Ovary (tissue), 10 donors: ENCODE measurements around the gene ITGA2. TPM values are rescaled to one million over a fixed set of nuclear protein-coding genes. Genes with fewer than 3 reads are reported as not detected.

ENCODE experiments used
- DNase-seq, 5 donors: peaks; one replicate each; pipeline ENCODE4 v3.0.0-alpha.2; 2019 to 2020
- H3K27ac ChIP-seq, 2 donors: fragments of 200-600 bp; one replicate each; pipeline versions ENCODE4 v1.5.1 to v1.8.0; 2019 to 2022
- H3K27me3 ChIP-seq: fragments of 200-600 bp; one replicate; pipeline ENCODE4 v1.8.0; 2022
- H3K36me3 ChIP-seq: fragments of 200-600 bp; sonication (generic); one replicate; pipeline ENCODE4 v1.5.1; 2019
- H3K4me1 ChIP-seq: one replicate; pipeline ENCODE4 v1.8.1; 2013; ENCODE audit warnings: mild to moderate bottlenecking, moderate library complexity; ENCODE audit not compliant: insufficient read depth
- H3K4me3 ChIP-seq: fragments of 200-600 bp; sonication (generic); one replicate; pipeline ENCODE4 v1.5.1; 2017
- H3K9me3 ChIP-seq, 2 donors: fragments of 200-600 bp in 1 of 2; sonication (generic) in 1 of 2; one replicate each; pipeline versions ENCODE4 v1.5.1 to v1.8.1; 2013 to 2019; ENCODE audit warnings: mild to moderate bottlenecking in 1 of 2, moderate library complexity in 1 of 2
- EP300 ChIP-seq: sonication (generic); formaldehyde crosslinking; IDR thresholded peaks from one replicate; pipeline ENCODE4 v1.6.1; 2017; ENCODE audit warnings: antibody characterized with exemption
- POLR2A ChIP-seq: fragments of 450-650 bp; IDR thresholded peaks from one replicate; pipeline ENCODE4 v1.6.1; 2017; ENCODE audit warnings: antibody characterized with exemption, mild to moderate bottlenecking, moderate library complexity
- WGBS, 3 donors: extraction: QIAGEN DNeasy Blood & Tissue Kit in 1 of 3; methylation state at CpG; one replicate each; pipeline versions ENCODE4 v1.1.5 to v1.1.7; 2013 to 2017; 5-methylcytosine and 5-hydroxymethylcytosine counted together
- intact Hi-C, 4 donors: fragments of 100-400 bp; cut with DNase I; formaldehyde crosslinking; loops; one replicate each; pipeline versions ENCODE4 v1.11.0 to v1.15.1; 2022 to 2023
- long read RNA-seq, 3 donors: library from polyadenylated mRNA in 2 of 3; unstranded in 2 of 3; transcript quantifications; one replicate each; pipeline ENCODE4 v2.0.0 and lab custom pipeline, GENCODE V29; 2021 to 2026
- polyA plus RNA-seq, 2 donors: library from polyadenylated mRNA; stranded (reverse); fragments of 200-250 nt in 1 of 2; fragments of 350-450 nt in 1 of 2; fragmentation: Illumina TruSeq in 1 of 2; extraction: RNeasy Lipid Tissue Mini Kit (QIAGEN cat#74804) in 1 of 2; gene quantifications; one replicate each; pipeline ENCODE4 v1.2.3, GENCODE V29; 2013 to 2014
- total RNA-seq, 7 donors: library from RNA; depleted of rRNA in 2 of 7; stranded (reverse); fragments of >200 nt in 2 of 7; fragmentation: NEBNext Ultra II Directional in 3 of 7; extraction: Animal tissue kit (Norgen Biotek cat#: 25700) in 3 of 7; gene quantifications; one replicate each; pipeline versions ENCODE4 v1.1.0 to v1.2.4, GENCODE V29; 2016 to 2023
- TF ChIP-seq, protein P1 (sequence below), 3 donors: fragments of 450-650 bp in 2 of 3; fragments of 200-600 bp in 1 of 3; IDR thresholded peaks; one replicate each; pipeline versions ENCODE4 v1.5.1 to v1.8.0; 2016 to 2022; ENCODE audit warnings: antibody characterized with exemption in 3 of 3, mild to moderate bottlenecking in 1 of 3
- donor health status: DM: no; HTN: no; CAD: no; lungs with moderate emphysema.
- donor health status: DM: no; HTN: no; CAD: no.
- donor health status: Bipolar disorder and iron deficiency.
- donor health status: DM: yes; HTN: yes; CAD: no.
- donor health status: DM: no; HTN: no; CAD: no.
- donor health status: DM: yes; HTN: yes; CAD: no.

Gene ITGA2
- total RNA-seq (1 to 10 TPM in 6 of 7 donors, under 1 TPM in 1; 0.36 to 2.9 (median 1.7) TPM), polyA plus RNA-seq (1 to 10 TPM in 1 of 2 donors, under 1 TPM in 1; 0.86 to 8.4 TPM)
- long read RNA-seq, donor 1, partial matches to known transcripts = 0 of 1 reads
- long read RNA-seq, donor 1, other reads (novel, unspliced or antisense) = 1 of 1 reads
- long read RNA-seq, donor 2 = 0 reads
- long read RNA-seq, donor 3, partial matches to known transcripts = 0 of 1 reads
- long read RNA-seq, donor 3, other reads (novel, unspliced or antisense) = 1 of 1 reads

DNA sequence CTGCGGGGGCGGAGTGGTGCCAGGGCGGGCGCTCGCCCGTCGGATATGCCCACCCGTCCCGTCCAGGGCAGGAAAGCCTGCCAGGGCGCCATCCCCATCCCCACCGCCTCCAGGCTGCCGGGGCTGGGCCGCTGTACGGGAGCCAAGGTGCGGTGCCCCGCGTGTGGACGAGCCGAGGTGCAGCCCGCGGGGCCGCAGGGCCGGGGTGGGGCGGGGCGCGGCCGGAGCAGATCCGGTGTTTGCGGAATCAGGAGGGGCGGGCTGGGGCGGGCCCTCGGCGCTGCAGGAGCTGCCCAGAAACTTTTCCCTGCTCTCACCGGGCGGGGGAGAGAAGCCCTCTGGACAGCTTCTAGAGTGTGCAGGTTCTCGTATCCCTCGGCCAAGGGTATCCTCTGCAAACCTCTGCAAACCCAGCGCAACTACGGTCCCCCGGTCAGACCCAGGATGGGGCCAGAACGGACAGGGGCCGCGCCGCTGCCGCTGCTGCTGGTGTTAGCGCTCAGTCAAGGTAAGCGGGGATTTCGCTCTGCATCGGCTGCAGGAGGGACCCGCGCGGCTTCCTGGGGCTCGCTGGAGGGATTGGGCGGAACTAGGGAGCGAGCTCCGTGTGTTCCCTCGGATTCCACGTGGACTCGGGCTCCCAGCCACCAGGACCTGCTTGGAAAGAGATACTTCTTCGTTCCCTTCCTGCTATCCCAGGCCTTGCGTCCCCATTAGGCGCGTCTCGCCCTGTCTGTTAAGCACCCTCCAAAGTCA is at the start of gene ITGA2:
TSS of gene ITGA2 (plus strand) at position 328 of the 756 bp plus-strand sequence. CDS start at position 445, 117 bp downstream.
- no peak for TF ChIP-seq POLR2A
- TF ChIP-seq, protein P1, sequence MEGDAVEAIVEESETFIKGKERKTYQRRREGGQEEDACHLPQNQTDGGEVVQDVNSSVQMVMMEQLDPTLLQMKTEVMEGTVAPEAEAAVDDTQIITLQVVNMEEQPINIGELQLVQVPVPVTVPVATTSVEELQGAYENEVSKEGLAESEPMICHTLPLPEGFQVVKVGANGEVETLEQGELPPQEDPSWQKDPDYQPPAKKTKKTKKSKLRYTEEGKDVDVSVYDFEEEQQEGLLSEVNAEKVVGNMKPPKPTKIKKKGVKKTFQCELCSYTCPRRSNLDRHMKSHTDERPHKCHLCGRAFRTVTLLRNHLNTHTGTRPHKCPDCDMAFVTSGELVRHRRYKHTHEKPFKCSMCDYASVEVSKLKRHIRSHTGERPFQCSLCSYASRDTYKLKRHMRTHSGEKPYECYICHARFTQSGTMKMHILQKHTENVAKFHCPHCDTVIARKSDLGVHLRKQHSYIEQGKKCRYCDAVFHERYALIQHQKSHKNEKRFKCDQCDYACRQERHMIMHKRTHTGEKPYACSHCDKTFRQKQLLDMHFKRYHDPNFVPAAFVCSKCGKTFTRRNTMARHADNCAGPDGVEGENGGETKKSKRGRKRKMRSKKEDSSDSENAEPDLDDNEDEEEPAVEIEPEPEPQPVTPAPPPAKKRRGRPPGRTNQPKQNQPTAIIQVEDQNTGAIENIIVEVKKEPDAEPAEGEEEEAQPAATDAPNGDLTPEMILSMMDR (IDR thresholded peaks at IDR 0.05) = no peak
- TF ChIP-seq EP300 = no peak
- peaks cover 4% of the 10 kb centered on the region for H3K4me1 ChIP-seq
- no peaks in the 10 kb centered on the region for H3K9me3 ChIP-seq
- H3K27ac ChIP-seq = no peak within 1 kb of the TSS
- peak in 4 of 5 donors; percentile 17 to 56 (median 34) for DNase-seq
- H3K36me3 ChIP-seq = no peaks in the 10 kb centered on the region
- intact Hi-C loops = no loop called here
- H3K27me3 ChIP-seq = no peaks in the 10 kb centered on the region
- 0 to 1% (median 0%) methylated on average over 33 to 64 of the region's 64 CpGs for WGBS, 3 donors
- peak within 1 kb of the TSS; percentile 45 for H3K4me3 ChIP-seq

DNA sequence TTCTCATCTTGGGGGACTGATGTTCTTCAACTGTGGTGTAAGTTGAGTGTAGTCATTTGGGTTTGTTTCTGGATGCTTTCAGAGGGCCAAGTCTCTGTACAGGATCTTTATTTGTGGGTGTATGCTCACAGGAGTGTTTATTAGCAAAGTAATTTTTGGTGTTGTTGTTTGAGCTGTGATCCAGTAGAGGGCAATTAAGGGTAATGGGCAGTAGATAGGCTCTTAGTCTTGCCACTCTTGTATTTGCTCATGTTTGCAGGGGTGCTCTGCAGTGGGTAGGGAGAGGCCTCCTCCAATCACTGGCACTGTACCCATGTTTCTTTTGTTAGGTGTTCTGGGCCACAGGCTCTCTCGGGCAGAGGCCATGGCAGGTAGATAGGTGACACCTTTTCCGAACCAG is 45.9 kb upstream of the ITGA2 start:
- WGBS, 3 donors = 89 to 100% (median 96%) methylated on average over 2 of the region's 2 CpGs
- TF ChIP-seq EP300 = no peak
- TF ChIP-seq, protein P1 (IDR thresholded peaks at IDR 0.05) = no peak
- no peak for TF ChIP-seq POLR2A
- no peaks in the 10 kb centered on the region for H3K36me3 ChIP-seq
- H3K4me1 ChIP-seq = no peaks in the 10 kb centered on the region
- intact Hi-C loops = loop anchor here in 2 of 4 donors (10.0 kb wide), 1 partner anchor 152 kb away; no protein-coding TSS in a partner anchor
- H3K27me3 ChIP-seq = no peaks in the 10 kb centered on the region
- no peak overlapping the region for H3K4me3 ChIP-seq
- no peak overlapping the region for H3K27ac ChIP-seq
- DNase-seq = no peak
- no peaks in the 10 kb centered on the region for H3K9me3 ChIP-seq

DNA sequence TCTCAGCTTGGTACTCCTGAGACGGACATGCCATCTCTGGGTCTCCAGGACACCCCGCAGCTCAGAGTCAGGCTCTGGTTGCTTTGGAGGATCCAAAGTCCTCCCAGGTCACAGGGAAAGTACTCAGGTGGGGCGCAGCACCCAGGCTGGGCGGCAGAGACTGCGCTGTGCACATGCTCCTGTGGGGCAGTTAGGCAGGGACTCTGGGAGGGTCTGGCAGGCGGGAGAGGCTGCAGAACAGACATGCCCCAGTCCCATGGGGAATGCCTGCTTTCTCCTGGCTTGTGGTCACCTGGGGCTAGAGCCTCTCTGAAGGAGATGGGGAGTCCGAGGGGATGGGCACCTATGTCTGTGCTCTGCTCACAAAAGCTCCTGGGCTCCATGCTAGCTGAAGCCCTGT is 45.3 kb upstream of the ITGA2 start:
- no peaks in the 10 kb centered on the region for H3K9me3 ChIP-seq
- WGBS, 3 donors = 83 to 92% (median 91%) methylated on average over 7 of the region's 7 CpGs
- DNase-seq = no peak
- H3K36me3 ChIP-seq = no peaks in the 10 kb centered on the region
- intact Hi-C loops = loop anchor here in 2 of 4 donors (10.0 kb wide), 1 partner anchor 151 kb away; no protein-coding TSS in a partner anchor
- TF ChIP-seq EP300 = no peak
- TF ChIP-seq, protein P1 (IDR thresholded peaks at IDR 0.05) = no peak
- no peak for TF ChIP-seq POLR2A
- H3K4me3 ChIP-seq = no peak overlapping the region
- H3K27ac ChIP-seq = no peak overlapping the region
- H3K4me1 ChIP-seq = no peaks in the 10 kb centered on the region
- no peaks in the 10 kb centered on the region for H3K27me3 ChIP-seq

DNA sequence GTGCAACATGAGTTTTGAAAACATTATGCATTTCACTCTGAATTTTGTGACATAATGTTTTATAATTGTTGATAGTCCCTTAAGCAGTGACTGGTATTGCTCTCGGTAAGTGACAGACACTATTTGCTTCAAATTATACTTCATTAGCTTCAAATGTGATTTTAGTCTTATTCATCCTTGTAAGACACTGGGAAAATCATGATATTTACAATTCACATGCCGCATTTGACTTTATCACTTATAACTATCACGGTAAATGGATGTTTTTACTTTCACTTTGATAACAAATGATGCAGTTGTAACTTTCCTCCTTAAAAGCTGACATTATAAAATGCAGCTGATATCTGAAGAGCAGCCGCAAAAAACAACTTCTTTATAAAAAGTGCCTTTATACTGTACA is 44.1 kb upstream of the ITGA2 start:
- 40 to 58% (median 41%) methylated on average over 4 of the region's 4 CpGs for WGBS, 3 donors
- Histone ChIP-seq H3K4me3 (peak overlapping the region; percentile 18), H3K36me3 (no peaks in the 10 kb centered on the region), H3K27ac (no peak overlapping the region), H3K27me3 (no peaks in the 10 kb centered on the region), H3K9me3 (no peaks in the 10 kb centered on the region), H3K4me1 (no peaks in the 10 kb centered on the region)
- TF ChIP-seq EP300 (no peak), POLR2A (no peak)
- TF ChIP-seq, protein P1 (IDR thresholded peaks at IDR 0.05) = no peak
- intact Hi-C loops = loop anchor here in 3 of 4 donors (5.0 to 10.0 kb wide), 2 partner anchors 147 to 150 kb away; no protein-coding TSS in a partner anchor
- no peak for DNase-seq
